SK-N-SH (cell line): ENCODE data around the gene ITGB3BP. TPM values are rescaled to one million over a fixed set of nuclear protein-coding genes. Genes with fewer than 3 reads are reported as not detected.

ENCODE experiments used
- MXI1 ChIP-seq: IDR thresholded peaks from 2 replicates; pipeline ENCODE4 v1.6.1; 2012; ENCODE audit warnings: mild to moderate bottlenecking, low read depth, low read length, improper control_type of control experiment
- polyA plus RNA-seq, 3 experiments: library from polyadenylated mRNA; depleted of rRNA; stranded (reverse); fragments of >200 nt; gene quantifications; 2 replicates each; pipeline ENCODE4 v1.2.3, GENCODE V29; 2012
- small RNA-seq, 7 experiments: library from RNA; depleted of rRNA; stranded (forward); fragments of <200 nt; gene quantifications; one replicate each; pipeline ENCODE3, GENCODE V24; 2012
- TF ChIP-seq, protein P1 (sequence below): fragments of 200-600 bp; sonication (generic); IDR thresholded peaks from 2 replicates; pipeline ENCODE4 v1.6.1; 2017; ENCODE audit warnings: antibody characterized with exemption, mild to moderate bottlenecking, moderate library complexity

The ITGB3BP gene
- polyA plus RNA-seq, 1 of the 3 experiments (the other 2 are of a cell fraction): 9.9 TPM

DNA sequence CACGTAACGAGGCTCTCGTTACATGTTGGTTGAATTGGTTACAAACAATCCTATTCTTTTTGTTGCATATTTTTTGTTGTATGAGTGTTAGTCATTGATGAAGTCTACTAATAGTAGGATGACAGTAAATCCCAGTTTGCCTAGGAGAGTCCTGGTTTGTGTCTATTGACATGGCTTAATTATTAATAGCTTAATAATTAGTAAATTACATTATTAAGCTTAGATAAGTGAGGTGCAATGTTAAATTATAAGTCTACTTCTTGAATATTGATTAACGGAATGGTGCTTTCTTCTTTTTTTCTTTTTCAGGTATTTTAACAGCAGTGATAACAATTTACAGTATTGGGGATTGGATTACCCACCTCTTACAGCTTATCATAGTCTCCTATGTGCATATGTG lies 121.1 kb downstream of the ITGB3BP start (continued):
- TF ChIP-seq MXI1: no peak
- TF ChIP-seq, protein P1, sequence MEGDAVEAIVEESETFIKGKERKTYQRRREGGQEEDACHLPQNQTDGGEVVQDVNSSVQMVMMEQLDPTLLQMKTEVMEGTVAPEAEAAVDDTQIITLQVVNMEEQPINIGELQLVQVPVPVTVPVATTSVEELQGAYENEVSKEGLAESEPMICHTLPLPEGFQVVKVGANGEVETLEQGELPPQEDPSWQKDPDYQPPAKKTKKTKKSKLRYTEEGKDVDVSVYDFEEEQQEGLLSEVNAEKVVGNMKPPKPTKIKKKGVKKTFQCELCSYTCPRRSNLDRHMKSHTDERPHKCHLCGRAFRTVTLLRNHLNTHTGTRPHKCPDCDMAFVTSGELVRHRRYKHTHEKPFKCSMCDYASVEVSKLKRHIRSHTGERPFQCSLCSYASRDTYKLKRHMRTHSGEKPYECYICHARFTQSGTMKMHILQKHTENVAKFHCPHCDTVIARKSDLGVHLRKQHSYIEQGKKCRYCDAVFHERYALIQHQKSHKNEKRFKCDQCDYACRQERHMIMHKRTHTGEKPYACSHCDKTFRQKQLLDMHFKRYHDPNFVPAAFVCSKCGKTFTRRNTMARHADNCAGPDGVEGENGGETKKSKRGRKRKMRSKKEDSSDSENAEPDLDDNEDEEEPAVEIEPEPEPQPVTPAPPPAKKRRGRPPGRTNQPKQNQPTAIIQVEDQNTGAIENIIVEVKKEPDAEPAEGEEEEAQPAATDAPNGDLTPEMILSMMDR: no peak
- TF ChIP-seq, all 33 proteins: peak for 0

Small RNA genes lying within 50 kb of the gene (small RNA-seq; reads per million reads assigned to genes)
- gene RF02105: 0 reads per million in 7 experiments
- 0 reads per million in 7 experiments for gene RF02106
- gene RF02107: 0 reads per million in 7 experiments
- 0 reads per million in 7 experiments for gene RF02108
- 0 reads per million in 7 experiments for gene RF02109
- 0 reads per million in 7 experiments for gene RF02110
- 0 reads per million in 7 experiments for gene RN7SL488P
- 0 reads per million in 7 experiments for gene RNU7-123P

Other genes starting within 250 kb of the ITGB3BP start
- not detected in 2 replicates for gene FOXD3, start 200.7 kb downstream of the ITGB3BP start, polyA plus RNA-seq (2012; rRNA removed)
- 3.8 and 5.7 TPM in 2 replicates for gene ALG6, start 155.6 kb downstream of the ITGB3BP start, polyA plus RNA-seq (2012; rRNA removed)
- gene EFCAB7, start 300 bp upstream of the ITGB3BP start, polyA plus RNA-seq (2012; rRNA removed): 2.4 and 2.7 TPM in 2 replicates
- 19.3 and 20.7 TPM in 2 replicates for gene PGM1, start 70.2 kb upstream of the ITGB3BP start, polyA plus RNA-seq (2012; rRNA removed)